ENCODE results near the gene ABHD17A. TPM values are rescaled to one million over a fixed set of nuclear protein-coding genes. Genes with fewer than 3 reads are reported as not detected.

Gene ABHD17A
- total and polyA plus RNA-seq, 2 of the 8 experiments (the other 6 are each of a cell fraction or from before 2014, with no cell fraction given), result 41.2 to 87.4 TPM

DNA sequence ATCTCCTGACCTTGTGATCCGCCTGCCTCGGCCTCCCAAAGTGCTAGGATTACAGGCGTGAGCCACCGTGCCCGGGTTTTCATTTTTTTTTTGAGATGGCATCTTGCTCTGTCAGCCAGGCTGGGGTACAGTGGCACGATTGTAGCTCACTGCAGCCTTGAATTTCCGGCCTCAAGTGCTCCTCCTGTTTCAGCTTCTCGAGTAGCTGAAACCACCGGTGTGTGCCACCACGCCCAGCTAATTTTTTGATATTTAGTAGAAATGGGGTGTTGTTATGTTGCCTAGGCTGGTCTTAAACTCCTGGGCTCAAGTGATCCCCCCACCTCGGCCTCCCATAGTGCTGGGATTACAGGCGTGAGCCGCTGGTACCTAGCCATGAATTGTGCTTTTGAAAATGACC, 25.8 kb upstream of the ABHD17A start:
- no peaks in the 10 kb centered on the region for H3K23me2 ChIP-seq (ENCODE audit: low read depth, low read length)
- no peaks in the 10 kb centered on the region for H3K27me3 ChIP-seq (replicated peaks in 1 of 4; ENCODE audit: control insufficient read depth in 3 of 4, extremely low read depth in 1 of 4, insufficient read depth in 3 of 4, low read length in 3 of 4)
- no peak overlapping the region for H2AK5ac ChIP-seq (ENCODE audit: low read depth, low read length)
- H2BK15ac ChIP-seq (ENCODE audit: low read length), result no peak overlapping the region
- H3K14ac ChIP-seq (ENCODE audit: insufficient read length), result no peak overlapping the region
- H3K4me2 ChIP-seq (ENCODE audit: insufficient read depth in 1 of 2, low read depth in 2 of 2, low read length in 2 of 2), result no peak overlapping the region
- ChIA-PET CTCF (ENCODE audit: partially characterized antibody) (interaction anchor here (1.3 to 2.0 kb wide), 2 partner anchors 12 to 19 kb away, joined by 5 to 6 read pairs; no protein-coding TSS in a partner anchor), POLR2A (ENCODE audit: partially characterized antibody) (interaction anchor here (1.6 to 3.4 kb wide), 3 partner anchors 12 to 35 kb away, joined by 4 to 12 read pairs (median 4); no protein-coding TSS in a partner anchor)
- no peak for FAIRE-seq
- peaks cover 27% of the 10 kb centered on the region for H3K79me1 ChIP-seq (ENCODE audit: low read depth, low read length)
- DNase-seq (ENCODE audit: low read depth in 1 of 2, low spot score in 2 of 2), result no peak
- no peaks in the 10 kb centered on the region for H3K9me3 ChIP-seq (ENCODE audit: insufficient read depth in 2 of 2, low read depth in 1 of 2, low read length in 1 of 2)
- no peak overlapping the region for H3K4me3 ChIP-seq (ENCODE audit: extremely low read depth in 1 of 4, insufficient read depth in 2 of 4, low read depth in 3 of 4, low read length in 4 of 4)
- no peak overlapping the region for H2BK20ac ChIP-seq (ENCODE audit: low read length)
- no peak overlapping the region for H2BK5ac ChIP-seq (ENCODE audit: low read depth, low read length)
- no peak overlapping the region for H3K23ac ChIP-seq (ENCODE audit: insufficient read length)
- H3K4ac ChIP-seq (replicated peaks; ENCODE audit: insufficient read length, low read depth, low read length), result no peak overlapping the region
- H3K9ac ChIP-seq (replicated peaks in 1 of 4; ENCODE audit: extremely low read depth in 1 of 4, low read depth in 3 of 4, low read length in 3 of 4), result no peak overlapping the region
- H4K20me1 ChIP-seq (replicated peaks in 1 of 2; ENCODE audit: control insufficient read depth in 1 of 2, insufficient read depth in 2 of 2, low read length in 2 of 2), result peaks cover 16 to 41% of the 10 kb centered on the region in 2 experiments
- WGBS, 2 experiments (ENCODE audit: extremely low coverage in 1 of 2, insufficient coverage in 1 of 2, insufficient read length in 1 of 2, insufficient replicate concordance in 2 of 2, low coverage in 1 of 2, low lambda C conversion rate in 2 of 2, missing lambda C conversion rate in 1 of 2), result 95% methylated on average over 13 of the region's 13 CpGs; no CpG with 5 or more reads in 1 of the 2 experiments
- H4K91ac ChIP-seq (replicated peaks; ENCODE audit: insufficient read length, low read length), result no peak overlapping the region
- no peak overlapping the region for H3K18ac ChIP-seq (ENCODE audit: extremely low read depth, low read length)
- no peak overlapping the region for H3K56ac ChIP-seq (replicated peaks; ENCODE audit: insufficient read length, low read depth, low read length)
- H3K27ac ChIP-seq (ENCODE audit: low read depth, low read length), result no peak overlapping the region
- H3K79me2 ChIP-seq (ENCODE audit: control insufficient read depth in 1 of 2, insufficient read depth in 2 of 2, low read length in 2 of 2), result peaks cover 16 to 77% of the 10 kb centered on the region in 2 experiments; a peak in 3 of 4 replicates
- H2AFZ ChIP-seq (ENCODE audit: low read length), result no peak overlapping the region
- no peak overlapping the region for H4K5ac ChIP-seq (ENCODE audit: insufficient read length, low read depth, low read length)
- no peak overlapping the region for H2BK12ac ChIP-seq (ENCODE audit: low read depth, low read length)
- H3K36me3 ChIP-seq (ENCODE audit: control insufficient read depth in 2 of 4, insufficient read depth in 4 of 4, low read length in 3 of 4), result peaks cover 0 to 17% (median 9%) of the 10 kb centered on the region in 4 experiments; a peak in 3 of 8 replicates
- H2BK120ac ChIP-seq (replicated peaks; ENCODE audit: low read depth, low read length), result no peak overlapping the region
- H3K4me1 ChIP-seq (replicated peaks in 1 of 4; ENCODE audit: control insufficient read depth in 3 of 4, insufficient read depth in 4 of 4, low read length in 3 of 4), result peaks cover 0 to under 1% (median 0%) of the 10 kb centered on the region in 4 experiments; a peak in 3 of 7 replicates
- H4K8ac ChIP-seq (ENCODE audit: extremely low read depth, insufficient read depth, low read length), result no peak overlapping the region
- TF ChIP-seq NANOG (IDR thresholded peaks at IDR 0.05; ENCODE audit: insufficient read depth, low read depth, low read length, poor library complexity, severe bottlenecking), result no peak
- TF ChIP-seq RNF2 (IDR thresholded peaks at IDR 0.05; ENCODE audit: borderline replicate concordance, low read depth, low read length, missing control alignments, poor library complexity, severe bottlenecking), result no peak
- TF ChIP-seq GABPA (IDR thresholded peaks at IDR 0.05; ENCODE audit: borderline replicate concordance, insufficient read depth, low read length), result no peak
- TF ChIP-seq FOSL1 (IDR thresholded peaks at IDR 0.05; ENCODE audit: insufficient read depth, low read depth, low read length), result no peak
- no peak for TF ChIP-seq EZH2 (IDR thresholded peaks at IDR 0.05; ENCODE audit: low read depth, low read length, severe bottlenecking)
- no peak for TF ChIP-seq RXRA (IDR thresholded peaks at IDR 0.05; ENCODE audit: insufficient read depth, low read depth, low read length)
- TF ChIP-seq TBP (IDR thresholded peaks at IDR 0.05; ENCODE audit: low read depth, low read length), result no peak
- TF ChIP-seq CHD1 (IDR thresholded peaks at IDR 0.05; ENCODE audit: low read depth, low read length), result no peak
- no peak for TF ChIP-seq GTF2F1 (IDR thresholded peaks at IDR 0.05; ENCODE audit: borderline replicate concordance, low read depth, low read length)
- no peak for TF ChIP-seq CHD2 (IDR thresholded peaks at IDR 0.05; ENCODE audit: low read length)
- no peak for TF ChIP-seq ATF3 (IDR thresholded peaks at IDR 0.05; ENCODE audit: insufficient read depth, low read depth, low read length)
- no peak for TF ChIP-seq TAF7 (optimal IDR thresholded peaks at IDR 0.05; ENCODE audit: borderline replicate concordance, low read depth, low read length)
